IPS-18a (cell line): ENCODE data around the gene RBM25.

Experiments used
- H3K27ac ChIP-seq: one replicate; pipeline ENCODE4 v1.5.1; 2013; ENCODE audit warnings: low read length
- H3K27me3 ChIP-seq: one replicate; pipeline ENCODE4 v1.6.1; 2013; ENCODE audit warnings: mild to moderate bottlenecking, low read length; ENCODE audit not compliant: control insufficient read depth, insufficient read depth
- H3K36me3 ChIP-seq: one replicate; pipeline ENCODE4 v1.6.1; 2013; ENCODE audit warnings: low read depth, low read length; ENCODE audit not compliant: control insufficient read depth
- H3K4me1 ChIP-seq: one replicate; pipeline ENCODE4 v1.6.1; 2013; ENCODE audit warnings: low read depth, low read length; ENCODE audit not compliant: control insufficient read depth
- H3K4me3 ChIP-seq: one replicate; pipeline ENCODE4 v1.5.1; 2013; ENCODE audit warnings: low read length
- H3K9ac ChIP-seq: one replicate; pipeline ENCODE4 v1.6.1; 2013; ENCODE audit warnings: mild to moderate bottlenecking, low read length, moderate library complexity
- H3K9me3 ChIP-seq: one replicate; pipeline ENCODE4 v1.6.1; 2013; ENCODE audit warnings: low read depth, low read length; ENCODE audit not compliant: control insufficient read depth

Gene RBM25

GRCh38 chr14:73170686-73171085, 112.4 kb downstream of the RBM25 start:
- no peak overlapping the region for H3K9ac ChIP-seq
- no peak overlapping the region for H3K4me3 ChIP-seq
- no peaks in the 10 kb centered on the region for H3K9me3 ChIP-seq
- peaks cover 11% of the 10 kb centered on the region for H3K4me1 ChIP-seq
- peaks cover 24% of the 10 kb centered on the region for H3K36me3 ChIP-seq
- no peak overlapping the region for H3K27ac ChIP-seq
- no peaks in the 10 kb centered on the region for H3K27me3 ChIP-seq

- Histone ChIP-seq H3K36me3 (peaks cover 27% of the 10 kb centered on the region), H3K27ac (no peak overlapping the region), H3K4me3 (no peak overlapping the region), H3K4me1 (peaks cover 11% of the 10 kb centered on the region), H3K9ac (no peak overlapping the region), H3K9me3 (no peaks in the 10 kb centered on the region), H3K27me3 (no peaks in the 10 kb centered on the region)
Measured at GRCh38 chr14:73172500-73172899, 114.2 kb downstream of the RBM25 start.

GRCh38 chr14:73173092-73173735, 114.9 kb downstream of the RBM25 start:
- H3K36me3 ChIP-seq = peaks cover 27% of the 10 kb centered on the region
- H3K9me3 ChIP-seq = no peaks in the 10 kb centered on the region
- H3K27ac ChIP-seq = no peak overlapping the region
- H3K9ac ChIP-seq = no peak overlapping the region
- H3K4me1 ChIP-seq = peaks cover 11% of the 10 kb centered on the region
- no peak overlapping the region for H3K4me3 ChIP-seq
- no peaks in the 10 kb centered on the region for H3K27me3 ChIP-seq
